GM12878 (cell line): ENCODE data around the gene KRTAP5-7. TPM values are rescaled to one million over a fixed set of nuclear protein-coding genes. Genes with fewer than 3 reads are reported as not detected.

Experiments used
- ATAC-seq: fragments of 200-7000 bp; cut with Tn5 transposase; 3 replicates; pipeline ENCODE4 v1.9.1; 2020; ENCODE audit warnings: mild to moderate bottlenecking, moderate library complexity
- BruUV-seq: library from RNA; stranded (reverse); fragments of 400-500 nt; replicated peaks from 2 replicates; lab custom pipeline; 2021; lab: Mats Ljungman, UMichigan
- CTCF ChIA-PET: fragments of 300-600 bp; sonication (Branson Sonifier 250); formaldehyde crosslinking; extraction: SDS; loops from one replicate; lab custom pipeline; 2021; ENCODE audit warnings: inconsistent platforms; lab: Yijun Ruan, JAX
- POLR2A ChIA-PET: fragments of 350-600 bp; formaldehyde crosslinking; extraction: SDS; loops from one replicate; lab custom pipeline; 2021; ENCODE audit warnings: inconsistent platforms; lab: Charles Lee
- RAD21 ChIA-PET: fragments of 300-600 bp; sonication (Branson Sonifier 250); formaldehyde crosslinking; loops from one replicate; lab custom pipeline; 2023; ENCODE audit warnings: antibody characterized with exemption; ENCODE audit not compliant: unreplicated experiment; lab: Charles Lee
- SMC1A ChIA-PET: fragments of 300-600 bp; sonication (Branson Sonifier 250); formaldehyde crosslinking; loops from one replicate; lab custom pipeline; 2023; ENCODE audit not compliant: unreplicated experiment, uncharacterized antibody; lab: Charles Lee
- DNase-seq: peaks from one replicate; pipeline ENCODE4 v3.0.0-alpha.2; 2011; ENCODE audit warnings: low read depth, low spot score
- FAIRE-seq: peaks from 3 replicates; lab custom pipeline; 2011; peaks lifted over from hg19 to GRCh38; lab: Jason Lieb, UNC
- H2AFZ ChIP-seq: 2 replicates; pipeline ENCODE4 v1.6.0; 2011; ENCODE audit warnings: low read depth, low read length, control low read depth; ENCODE audit not compliant: control insufficient read depth
- H3K27ac ChIP-seq: 2 replicates; pipeline ENCODE4 v1.5.1; 2011; ENCODE audit warnings: control low read depth; ENCODE audit not compliant: control insufficient read depth, insufficient read depth
- H3K27me3 ChIP-seq, 2 experiments: replicated peaks in 1 of 2; 2 replicates each; pipeline versions ENCODE4 v1.6.0 to v1.6.1; 2011; ENCODE audit warnings: low read length in 1 of 2; ENCODE audit not compliant: control insufficient read depth in 2 of 2, insufficient read depth in 2 of 2
- H3K36me3 ChIP-seq, 2 experiments: 2 replicates each; pipeline ENCODE4 v1.5.1; 2011; ENCODE audit warnings: low read length in 1 of 2; ENCODE audit not compliant: control insufficient read depth in 2 of 2, insufficient read depth in 2 of 2
- H3K4me1 ChIP-seq: 2 replicates; pipeline ENCODE4 v1.6.1; 2011; ENCODE audit warnings: mild to moderate bottlenecking, low read length, moderate library complexity, mixed read lengths; ENCODE audit not compliant: control insufficient read depth, insufficient read depth
- H3K4me2 ChIP-seq: 2 replicates; pipeline ENCODE4 v1.6.0; 2011; ENCODE audit warnings: control low read depth; ENCODE audit not compliant: control insufficient read depth, insufficient read depth
- H3K4me3 ChIP-seq: fragments of 200-600 bp; sonication (generic); 2 replicates; pipeline ENCODE4 v1.5.1; 2016
- H3K79me2 ChIP-seq: 2 replicates; pipeline ENCODE4 v1.6.0; 2011; ENCODE audit warnings: low read length; ENCODE audit not compliant: control insufficient read depth, insufficient read depth
- H3K9ac ChIP-seq: 2 replicates; pipeline ENCODE4 v1.8.0; 2011; ENCODE audit warnings: low read length, control low read depth, mixed read lengths; ENCODE audit not compliant: control insufficient read depth, insufficient read depth
- H3K9me3 ChIP-seq: replicated peaks from 3 replicates; pipeline ENCODE4 v1.5.1; 2011; ENCODE audit warnings: mild to moderate bottlenecking, low read length; ENCODE audit not compliant: control insufficient read depth, insufficient read depth
- H4K20me1 ChIP-seq: 2 replicates; pipeline ENCODE4 v1.6.0; 2011; ENCODE audit not compliant: control insufficient read depth, insufficient read depth
- IRF4 ChIP-seq: IDR thresholded peaks from 2 replicates; pipeline ENCODE4 v1.6.1; 2011; ENCODE audit warnings: low read depth, low read length
- MXI1 ChIP-seq: fragments of 150-350 bp; IDR thresholded peaks from 2 replicates; pipeline ENCODE4 v1.6.1; 2011; ENCODE audit warnings: low read depth, mild to moderate bottlenecking, inconsistent platforms, low read length, improper control_type of control experiment
- PBX3 ChIP-seq: IDR thresholded peaks from 2 replicates; pipeline ENCODE4 v1.6.1; 2011; ENCODE audit warnings: mild to moderate bottlenecking, low read depth, low read length, moderate library complexity; ENCODE audit not compliant: insufficient replicate concordance
- PRDM15 ChIP-seq: fragments of 450-650 bp; formaldehyde crosslinking; IDR thresholded peaks from 2 replicates; pipeline ENCODE4 v1.4.0; 2020; ENCODE audit warnings: mild to moderate bottlenecking, moderate library complexity
- SREBF1 ChIP-seq: IDR thresholded peaks from 2 replicates; pipeline ENCODE4 v1.6.1; 2012; ENCODE audit warnings: mild to moderate bottlenecking, low read length
- USF1 ChIP-seq: IDR thresholded peaks from 2 replicates; pipeline ENCODE4 v1.6.1; 2011; ENCODE audit warnings: borderline replicate concordance, low read depth, mild to moderate bottlenecking, moderate library complexity, mixed read lengths, low read length; ENCODE audit not compliant: insufficient read depth; ENCODE audit errors: extremely low read length
- WGBS: methylation state at CpG from one replicate; pipeline ENCODE4 v1.1.6; 2016; ENCODE audit warnings: low lambda C conversion rate; ENCODE audit not compliant: insufficient replicate concordance, insufficient coverage; ENCODE audit errors: missing lambda C conversion rate; 5-methylcytosine and 5-hydroxymethylcytosine counted together
- in situ Hi-C: fragments of 300-500 bp; cut with MboI; formaldehyde crosslinking; loops from 9 replicates; pipeline ENCODE4 v1.14.3; 2018; ENCODE audit warnings: mixed read lengths
- intact Hi-C: fragments of 100-400 bp; cut with micrococcal nuclease; formaldehyde crosslinking; loops from one replicate; pipeline ENCODE4 v1.14.2; 2022; ENCODE audit not compliant: unreplicated experiment
- polyA plus RNA-seq, 11 experiments: library from polyadenylated mRNA; depleted of rRNA in 4 of 11; unstranded in 6 of 11; stranded (reverse) in 5 of 11; fragments of >200 nt; fragmentation: Nextera tagmentation in 4 of 11; fragmentation: Illumina TruSeq in 1 of 11; extraction: Ambion mirVana in 4 of 11; extraction: Trizol in 1 of 11; gene quantifications; 1 replicate in 1 of 11; 2 replicates in 10 of 11; pipeline versions ENCODE4 v1.2.1 to v1.2.3, GENCODE V29; 2011 to 2016; ENCODE audit warnings: inconsistent platforms in 2 of 11, missing spikeins in 2 of 11, low read depth in 1 of 11
- total RNA-seq, 4 experiments: library from RNA; depleted of rRNA in 3 of 4; stranded (reverse); fragments of >200 nt in 3 of 4; fragmentation: Illumina TruSeq in 1 of 4; extraction: Trizol in 1 of 4; gene quantifications; 2 replicates each; pipeline versions ENCODE4 v1.2.1 to v1.2.3, GENCODE V29; 2013 to 2021

The KRTAP5-7 gene
- total and polyA plus RNA-seq, 10 of the 15 experiments (the other 5 are each of a cell fraction or from before 2014, with no cell fraction given) = 0.07 to 0.23 (median 0.19) TPM; not detected in 6

- no peak for TF ChIP-seq PRDM15 (CRISPR knock-in tag)
- no peak for TF ChIP-seq IRF4
- no peak for TF ChIP-seq PBX3
- no peak for TF ChIP-seq SREBF1
- TF ChIP-seq, all 136 proteins: peak for 0
Measured at GRCh38 chr11:71482746-71483364, 44.2 kb upstream of the KRTAP5-7 start (continued).

- H3K4me1 ChIP-seq = peaks cover 4% of the 10 kb centered on the region
- CTCF ChIA-PET = no interaction called here
- no peak overlapping the region for H3K4me3 ChIP-seq
- 84% methylated on average over 6 of the region's 6 CpGs for WGBS
- TF ChIP-seq USF1 (peak; percentile 26), MXI1 (no peak)
- TF ChIP-seq, all 136 proteins: peak for 1
- H4K20me1 ChIP-seq = no peaks in the 10 kb centered on the region
- H3K36me3 ChIP-seq = peaks cover 30 to 32% of the 10 kb centered on the region in 2 experiments
- ATAC-seq = no peak
- BruUV-seq = no TSS peak
- ChIA-PET RAD21 (no interaction called here), POLR2A (no interaction called here), SMC1A (interaction anchor here (0.6 kb wide), 1 partner anchor 1685 kb away, joined by 3 read pairs; no protein-coding TSS in a partner anchor)
- no peak overlapping the region for H3K27ac ChIP-seq
- H3K4me2 ChIP-seq = no peak overlapping the region
- H3K79me2 ChIP-seq = no peaks in the 10 kb centered on the region
- intact Hi-C loops = no loop called here
- no peaks in the 10 kb centered on the region for H3K9me3 ChIP-seq
- H3K27me3 ChIP-seq = no peaks in the 10 kb centered on the region
- FAIRE-seq = no peak
- no peak for DNase-seq
- in situ Hi-C loops = no loop called here
- no peak overlapping the region for H2AFZ ChIP-seq
- no peak overlapping the region for H3K9ac ChIP-seq
Measured at GRCh38 chr11:71483692-71484091, 43.4 kb upstream of the KRTAP5-7 start.
